SK-N-MC (cell line): ENCODE measurements around the gene PLLP.

Experiments
- EZH2 ChIP-seq: fragments of 200-600 bp; sonication (generic); IDR thresholded peaks from one replicate; pipeline ENCODE4 v1.6.1; 2017; ENCODE audit warnings: antibody characterized with exemption
- FOXP2 ChIP-seq: optimal IDR thresholded peaks from 2 replicates; pipeline ENCODE3; 2011; ENCODE audit warnings: mild to moderate bottlenecking, moderate library complexity; ENCODE audit not compliant: insufficient read depth; ENCODE audit errors: extremely low read length, control extremely low read depth
- POLR2AphosphoS5 ChIP-seq: IDR thresholded peaks from 2 replicates; pipeline ENCODE4 v1.6.1; 2012; ENCODE audit warnings: mild to moderate bottlenecking, low read depth, low read length, borderline replicate concordance

DNA sequence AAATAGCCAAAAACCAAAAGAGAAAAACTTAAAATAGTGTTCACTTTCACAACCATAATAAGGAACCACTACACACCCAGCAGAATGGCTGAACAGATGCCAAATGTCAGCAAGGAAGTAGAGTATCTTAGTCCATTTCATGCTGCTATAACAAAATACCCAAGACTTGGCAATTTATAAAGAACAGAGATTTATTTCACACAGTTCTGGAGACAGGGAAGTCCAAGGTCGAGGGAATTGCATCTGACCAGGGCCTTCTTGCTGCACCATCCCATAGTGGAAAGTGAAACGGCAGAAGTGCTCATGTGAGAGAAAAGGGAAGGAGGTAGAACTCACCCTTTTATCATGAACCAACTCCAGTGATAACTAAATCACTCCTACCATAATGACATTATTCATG is 40.3 kb upstream of the PLLP start:
- TF ChIP-seq POLR2AphosphoS5 (no peak), EZH2 (no peak), FOXP2 (no peak)
